HG03457 (cell line): ENCODE measurements around the gene FBXO31.

ENCODE experiments used
- ATAC-seq: cut with Tn5 transposase; IDR thresholded peaks from one replicate; pipeline ENCODE4 v1.9.1; 2021; ENCODE audit warnings: moderate number of reproducible peaks; ENCODE audit not compliant: unreplicated experiment

FBXO31 gene

GRCh38 chr16:87316923-87317749 is 66.4 kb downstream of the FBXO31 start, which contains the start of gene C16orf95:
C16orf95 (minus strand) TSS chr16:87317392; CDS start chr16:87317242, 150 bp downstream.
- ATAC-seq = peak; percentile 79

- no peak for ATAC-seq
Measured at GRCh38 chr16:87316450-87316922, 67.1 kb downstream of the FBXO31 start.

GRCh38 chr16:87314990-87315420 is 68.6 kb downstream of the FBXO31 start:
- no peak for ATAC-seq

- ATAC-seq = no peak
Measured at GRCh38 chr16:87312008-87312407, 71.6 kb downstream of the FBXO31 start.

- ATAC-seq = no peak
Measured at GRCh38 chr16:87311387-87311786, 72.2 kb downstream of the FBXO31 start.

- no peak for ATAC-seq
Measured at GRCh38 chr16:87310610-87311009, 73.0 kb downstream of the FBXO31 start.

GRCh38 chr16:87309620-87310525 is 73.7 kb downstream of the FBXO31 start:
- no peak for ATAC-seq

GRCh38 chr16:87308826-87309225 is 74.8 kb downstream of the FBXO31 start:
- no peak for ATAC-seq

GRCh38 chr16:87306516-87306915 is 77.1 kb downstream of the FBXO31 start:
- no peak for ATAC-seq

- ATAC-seq = no peak
Measured at GRCh38 chr16:87305505-87306391, 77.8 kb downstream of the FBXO31 start.

GRCh38 chr16:87304951-87305350 is 78.6 kb downstream of the FBXO31 start:
- ATAC-seq = no peak

GRCh38 chr16:87303962-87304521 is 79.5 kb downstream of the FBXO31 start:
- ATAC-seq = no peak

- ATAC-seq = no peak
Measured at GRCh38 chr16:87303431-87303930, 80.1 kb downstream of the FBXO31 start.

GRCh38 chr16:87298857-87299465 is 84.6 kb downstream of the FBXO31 start:
- ATAC-seq = no peak

- ATAC-seq = no peak
Measured at GRCh38 chr16:87297918-87298631, 85.5 kb downstream of the FBXO31 start.

GRCh38 chr16:87297407-87297806 is 86.2 kb downstream of the FBXO31 start:
- no peak for ATAC-seq

- ATAC-seq = no peak
Measured at GRCh38 chr16:87295661-87296531, 87.7 kb downstream of the FBXO31 start.

GRCh38 chr16:87295259-87295658 is 88.3 kb downstream of the FBXO31 start:
- no peak for ATAC-seq
